SK-N-SH (cell line): ENCODE measurements around the gene POU6F2. TPM values are rescaled to one million over a fixed set of nuclear protein-coding genes. Genes with fewer than 3 reads are reported as not detected.

ENCODE experiments used
- CTCF ChIA-PET: fragments of 300-600, 350-600 bp; formaldehyde crosslinking; extraction: SDS; loops from one replicate; lab custom pipeline; 2021; lab: Yijun Ruan, JAX
- POLR2A ChIA-PET: fragments of 350-600 bp; sonication (Branson Sonifier 250); formaldehyde crosslinking; extraction: SDS; loops from one replicate; lab custom pipeline; 2020; ENCODE audit warnings: antibody characterized with exemption, inconsistent platforms; lab: Yijun Ruan, JAX
- DNase-seq: peaks from one replicate; pipeline ENCODE4 v3.0.0; 2012
- H2AFZ ChIP-seq: fragments of 200-600 bp; sonication (generic); 2 replicates; pipeline ENCODE4 v1.8.1; 2016; ENCODE audit warnings: antibody characterized with exemption, mild to moderate bottlenecking, low read depth
- H3F3A ChIP-seq: fragments of 200-600 bp; sonication (generic); replicated peaks from 2 replicates; pipeline ENCODE3; 2016; ENCODE audit warnings: antibody characterized with exemption, mild to moderate bottlenecking; ENCODE audit not compliant: insufficient read depth
- H3K27ac ChIP-seq, 2 experiments: fragments of 200-500 bp in 1 of 2; fragments of 200-600 bp in 1 of 2; sonication (Bioruptor generic) in 1 of 2; sonication (generic), shearing (Covaris generic) in 1 of 2; 2 replicates each; pipeline versions ENCODE4 v1.5.1 to v1.6.1; 2014 to 2016; ENCODE audit warnings: low read depth in 2 of 2, inconsistent platforms in 1 of 2, low read length in 1 of 2, mild to moderate bottlenecking in 1 of 2, mixed read lengths in 1 of 2
- H3K27me3 ChIP-seq: fragments of 200-600 bp; sonication (generic), shearing (Covaris generic); 2 replicates; pipeline ENCODE4 v1.6.1; 2016; ENCODE audit warnings: mixed run types; ENCODE audit not compliant: insufficient read depth
- H3K36me3 ChIP-seq, 2 experiments: fragments of 200-500 bp in 1 of 2; fragments of 200-600 bp in 1 of 2; sonication (Bioruptor generic) in 1 of 2; sonication (generic) in 1 of 2; replicated peaks in 1 of 2; 2 replicates each; pipeline versions ENCODE3 to v1.5.1; 2014 to 2016; ENCODE audit warnings: low read length in 1 of 2, mild to moderate bottlenecking in 1 of 2; ENCODE audit not compliant: insufficient read depth in 2 of 2, control insufficient read depth in 1 of 2
- H3K4me1 ChIP-seq, 2 experiments: fragments of 200-500 bp in 1 of 2; fragments of 200-600 bp in 1 of 2; sonication (Bioruptor generic) in 1 of 2; sonication (generic), shearing (Covaris generic) in 1 of 2; 2 replicates each; pipeline versions ENCODE4 v1.5.1 to v1.6.1; 2014 to 2016; ENCODE audit warnings: low read depth in 1 of 2, low read length in 1 of 2, mixed run types in 1 of 2; ENCODE audit not compliant: insufficient read depth in 2 of 2, control insufficient read depth in 1 of 2
- H3K4me2 ChIP-seq: fragments of 200-600 bp; sonication (generic), shearing (Covaris generic); 2 replicates; pipeline ENCODE4 v1.6.1; 2017; ENCODE audit warnings: mixed run types
- H3K4me3 ChIP-seq, 2 experiments: fragments of 200-500 bp in 1 of 2; fragments of 200-600 bp in 1 of 2; sonication (Bioruptor generic) in 1 of 2; sonication (generic), shearing (Covaris generic) in 1 of 2; 2 replicates each; pipeline versions ENCODE4 v1.5.1 to v1.8.1; 2014 to 2016; ENCODE audit warnings: low read depth in 2 of 2, inconsistent platforms in 1 of 2, low read length in 1 of 2, mild to moderate bottlenecking in 1 of 2, mixed read lengths in 1 of 2, moderate library complexity in 1 of 2
- H3K79me2 ChIP-seq: fragments of 200-600 bp; sonication (generic); 2 replicates; pipeline ENCODE4 v1.8.1; 2017; ENCODE audit warnings: mild to moderate bottlenecking; ENCODE audit not compliant: insufficient read depth
- H3K9ac ChIP-seq: fragments of 200-600 bp; sonication (generic); 2 replicates; pipeline ENCODE4 v1.6.1; 2017; ENCODE audit warnings: mixed run types
- H3K9me2 ChIP-seq: fragments of 200-600 bp; sonication (generic); 2 replicates; pipeline ENCODE4 v1.6.1; 2017; ENCODE audit warnings: mixed run types
- H3K9me3 ChIP-seq: fragments of 200-600 bp; sonication (generic); 2 replicates; pipeline ENCODE4 v1.6.1; 2017; ENCODE audit warnings: mixed run types, mild to moderate bottlenecking, moderate library complexity
- H4K20me1 ChIP-seq: fragments of 200-600 bp; sonication (generic); 2 replicates; pipeline ENCODE4 v1.6.1; 2017; ENCODE audit warnings: mild to moderate bottlenecking, mixed run types; ENCODE audit not compliant: insufficient read depth
- EZH2phosphoT487 ChIP-seq: fragments of 200-600 bp; sonication (generic); IDR thresholded peaks from 2 replicates; pipeline ENCODE4 v1.6.1; 2017; ENCODE audit warnings: low read depth, mixed run types, mild to moderate bottlenecking, antibody characterized with exemption, moderate library complexity, borderline replicate concordance
- FOSL2 ChIP-seq: IDR thresholded peaks from 2 replicates; pipeline ENCODE4 v1.4.0; 2012; ENCODE audit warnings: low read depth, mild to moderate bottlenecking, moderate library complexity, borderline replicate concordance
- FOXM1 ChIP-seq: IDR thresholded peaks from 2 replicates; pipeline ENCODE4 v1.4.0; 2012; ENCODE audit warnings: low read depth, mild to moderate bottlenecking
- JUND ChIP-seq: IDR thresholded peaks from 2 replicates; pipeline ENCODE4 v1.4.0; 2012
- NRF1 ChIP-seq: IDR thresholded peaks from 2 replicates; pipeline ENCODE4 v1.6.1; 2012; ENCODE audit warnings: low read depth, mild to moderate bottlenecking, low read length
- RAD21 ChIP-seq: IDR thresholded peaks from 2 replicates; pipeline ENCODE4 v1.6.1; 2012; ENCODE audit warnings: mild to moderate bottlenecking, low read length
- RCOR1 ChIP-seq: fragments of 150-350 bp; IDR thresholded peaks from 2 replicates; pipeline ENCODE4 v1.6.1; 2017; ENCODE audit warnings: antibody characterized with exemption, low read length
- RXRA ChIP-seq: IDR thresholded peaks from 2 replicates; pipeline ENCODE4 v1.4.0; 2012; ENCODE audit warnings: low read depth, mild to moderate bottlenecking, borderline replicate concordance
- TAF1 ChIP-seq: IDR thresholded peaks from 2 replicates; pipeline ENCODE4 v1.6.1; 2012; ENCODE audit warnings: low read depth, mild to moderate bottlenecking, low read length, moderate library complexity, borderline replicate concordance
- TCF12 ChIP-seq: IDR thresholded peaks from 2 replicates; pipeline ENCODE4 v1.4.0; 2012
- WGBS: methylation state at CpG from one replicate; pipeline ENCODE4 v1.1.6; 2017; ENCODE audit warnings: low lambda C conversion rate; 5-methylcytosine and 5-hydroxymethylcytosine counted together
- polyA plus RNA-seq, 3 experiments: library from polyadenylated mRNA; depleted of rRNA; stranded (reverse); fragments of >200 nt; gene quantifications; 2 replicates each; pipeline ENCODE4 v1.2.3, GENCODE V29; 2012
- TF ChIP-seq, protein P1 (sequence below): IDR thresholded peaks from 2 replicates; pipeline ENCODE4 v1.6.1; 2012; ENCODE audit warnings: mild to moderate bottlenecking, low read depth, low read length, moderate library complexity
- TF ChIP-seq, protein P2 (sequence below): fragments of 150-350 bp; IDR thresholded peaks from 2 replicates; pipeline ENCODE4 v1.6.1; 2017; ENCODE audit warnings: antibody characterized with exemption, low read length, low read depth, borderline replicate concordance
- TF ChIP-seq, protein P3 (sequence below): IDR thresholded peaks from 2 replicates; pipeline ENCODE4 v1.4.0; 2012; ENCODE audit warnings: low read depth

POU6F2 gene
- polyA plus RNA-seq, 1 of the 3 experiments (the other 2 are of a cell fraction), result under 0.01 TPM

DNA sequence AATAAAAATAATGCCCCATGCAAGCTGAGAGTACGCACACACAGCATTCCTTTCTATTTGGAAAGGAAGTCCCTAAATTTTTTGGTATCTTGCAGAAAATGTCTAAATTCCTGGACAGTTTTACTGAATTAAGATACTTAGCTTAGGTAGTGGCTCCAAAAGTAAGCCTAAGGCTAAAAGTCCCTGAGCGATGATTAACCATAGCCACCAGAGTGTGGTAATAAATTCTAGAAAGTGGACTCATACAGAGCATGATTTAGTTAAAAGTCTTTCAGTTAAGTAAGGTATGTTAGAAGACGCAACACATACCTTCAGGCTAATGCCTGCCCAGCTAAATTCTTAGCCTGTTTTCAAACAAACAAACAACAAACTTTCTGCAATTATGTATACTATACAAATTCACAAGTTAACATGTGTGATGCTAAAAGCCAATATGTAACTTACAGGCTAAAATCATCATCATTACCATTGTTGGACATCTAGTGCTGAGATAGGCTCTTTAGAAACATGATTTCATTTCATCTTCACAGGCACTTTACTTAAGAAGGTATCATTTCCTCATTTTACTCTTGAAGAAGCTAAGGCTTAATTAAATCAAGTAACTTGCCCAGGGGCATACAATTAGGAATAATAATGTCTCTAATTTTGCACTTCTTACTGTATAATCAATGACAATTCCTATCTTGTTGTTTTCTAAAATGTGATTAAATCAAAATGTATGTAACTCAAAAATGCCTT lies 327.1 kb downstream of the POU6F2 start:
- ChIA-PET POLR2A (no interaction called here), CTCF (no interaction called here)
- Histone ChIP-seq H3K4me3 (no peak overlapping the region), H3K27me3 (peaks cover 21% of the 10 kb centered on the region), H3K36me3 (no peaks in the 10 kb centered on the region), H3K27ac (no peak overlapping the region), H3K9me2 (no peaks in the 10 kb centered on the region), H3K9me3 (no peaks in the 10 kb centered on the region), H3K4me1 (no peaks in the 10 kb centered on the region), H3K4me2 (no peak overlapping the region), H3F3A (no peaks in the 10 kb centered on the region), H3K9ac (no peak overlapping the region), H2AFZ (no peak overlapping the region), H3K79me2 (no peaks in the 10 kb centered on the region), H4K20me1 (no peaks in the 10 kb centered on the region)
- no peak for DNase-seq
- TF ChIP-seq RAD21, result no peak
- WGBS, result 5% methylated on average over 3 of the region's 3 CpGs

DNA sequence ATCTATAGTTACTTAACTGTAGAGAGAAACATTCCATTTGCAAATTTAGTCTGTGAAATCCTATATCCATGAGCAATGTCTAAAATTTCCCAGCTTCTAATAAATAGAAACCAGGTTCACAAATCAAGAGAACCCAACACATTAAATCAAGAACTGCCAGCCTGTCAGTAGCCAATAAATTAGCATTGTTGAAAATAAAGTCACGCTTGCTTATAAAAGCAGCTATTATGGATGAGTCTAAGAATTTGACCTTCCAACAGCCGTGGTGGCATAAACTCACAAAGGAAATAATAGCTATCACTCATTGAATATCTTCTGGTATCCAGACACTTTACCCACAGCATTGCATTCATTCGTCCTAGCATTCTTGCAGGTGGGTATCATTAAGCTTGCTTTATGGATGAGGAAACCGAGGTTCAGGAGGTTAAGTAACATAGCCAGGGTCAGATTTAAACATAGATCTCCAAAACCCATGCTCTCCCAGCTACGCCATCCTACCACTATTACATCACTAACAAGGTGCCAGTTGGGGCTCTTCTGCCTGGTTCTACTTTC lies 328.4 kb downstream of the POU6F2 start:
- no peak for DNase-seq
- H4K20me1 ChIP-seq, result no peaks in the 10 kb centered on the region
- no peak overlapping the region for H3K9ac ChIP-seq
- WGBS, result 13% methylated on average over 5 of the region's 5 CpGs
- no peaks in the 10 kb centered on the region for H3K4me1 ChIP-seq
- H3K27ac ChIP-seq, result no peak overlapping the region
- ChIA-PET POLR2A (no interaction called here), CTCF (no interaction called here)
- TF ChIP-seq TAF1, result no peak
- no peak for TF ChIP-seq EZH2phosphoT487
- TF ChIP-seq RCOR1, result no peak
- TF ChIP-seq RXRA, result no peak
- TF ChIP-seq FOXM1, result no peak
- no peak for TF ChIP-seq NRF1
- TF ChIP-seq JUND, result no peak
- no peak for TF ChIP-seq FOSL2
- TF ChIP-seq, protein P1, sequence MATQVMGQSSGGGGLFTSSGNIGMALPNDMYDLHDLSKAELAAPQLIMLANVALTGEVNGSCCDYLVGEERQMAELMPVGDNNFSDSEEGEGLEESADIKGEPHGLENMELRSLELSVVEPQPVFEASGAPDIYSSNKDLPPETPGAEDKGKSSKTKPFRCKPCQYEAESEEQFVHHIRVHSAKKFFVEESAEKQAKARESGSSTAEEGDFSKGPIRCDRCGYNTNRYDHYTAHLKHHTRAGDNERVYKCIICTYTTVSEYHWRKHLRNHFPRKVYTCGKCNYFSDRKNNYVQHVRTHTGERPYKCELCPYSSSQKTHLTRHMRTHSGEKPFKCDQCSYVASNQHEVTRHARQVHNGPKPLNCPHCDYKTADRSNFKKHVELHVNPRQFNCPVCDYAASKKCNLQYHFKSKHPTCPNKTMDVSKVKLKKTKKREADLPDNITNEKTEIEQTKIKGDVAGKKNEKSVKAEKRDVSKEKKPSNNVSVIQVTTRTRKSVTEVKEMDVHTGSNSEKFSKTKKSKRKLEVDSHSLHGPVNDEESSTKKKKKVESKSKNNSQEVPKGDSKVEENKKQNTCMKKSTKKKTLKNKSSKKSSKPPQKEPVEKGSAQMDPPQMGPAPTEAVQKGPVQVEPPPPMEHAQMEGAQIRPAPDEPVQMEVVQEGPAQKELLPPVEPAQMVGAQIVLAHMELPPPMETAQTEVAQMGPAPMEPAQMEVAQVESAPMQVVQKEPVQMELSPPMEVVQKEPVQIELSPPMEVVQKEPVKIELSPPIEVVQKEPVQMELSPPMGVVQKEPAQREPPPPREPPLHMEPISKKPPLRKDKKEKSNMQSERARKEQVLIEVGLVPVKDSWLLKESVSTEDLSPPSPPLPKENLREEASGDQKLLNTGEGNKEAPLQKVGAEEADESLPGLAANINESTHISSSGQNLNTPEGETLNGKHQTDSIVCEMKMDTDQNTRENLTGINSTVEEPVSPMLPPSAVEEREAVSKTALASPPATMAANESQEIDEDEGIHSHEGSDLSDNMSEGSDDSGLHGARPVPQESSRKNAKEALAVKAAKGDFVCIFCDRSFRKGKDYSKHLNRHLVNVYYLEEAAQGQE, result no peak
- no peak for TF ChIP-seq RAD21
- TF ChIP-seq TCF12, result no peak
- TF ChIP-seq, protein P2, sequence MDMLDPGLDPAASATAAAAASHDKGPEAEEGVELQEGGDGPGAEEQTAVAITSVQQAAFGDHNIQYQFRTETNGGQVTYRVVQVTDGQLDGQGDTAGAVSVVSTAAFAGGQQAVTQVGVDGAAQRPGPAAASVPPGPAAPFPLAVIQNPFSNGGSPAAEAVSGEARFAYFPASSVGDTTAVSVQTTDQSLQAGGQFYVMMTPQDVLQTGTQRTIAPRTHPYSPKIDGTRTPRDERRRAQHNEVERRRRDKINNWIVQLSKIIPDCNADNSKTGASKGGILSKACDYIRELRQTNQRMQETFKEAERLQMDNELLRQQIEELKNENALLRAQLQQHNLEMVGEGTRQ, result no peak
- TF ChIP-seq, protein P3, sequence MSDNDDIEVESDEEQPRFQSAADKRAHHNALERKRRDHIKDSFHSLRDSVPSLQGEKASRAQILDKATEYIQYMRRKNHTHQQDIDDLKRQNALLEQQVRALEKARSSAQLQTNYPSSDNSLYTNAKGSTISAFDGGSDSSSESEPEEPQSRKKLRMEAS, result no peak
- H3K36me3 ChIP-seq, result no peaks in the 10 kb centered on the region
- no peaks in the 10 kb centered on the region for H3K9me3 ChIP-seq
- no peak overlapping the region for H2AFZ ChIP-seq
- H3K27me3 ChIP-seq, result peaks cover 19% of the 10 kb centered on the region
- no peaks in the 10 kb centered on the region for H3K9me2 ChIP-seq
- H3K79me2 ChIP-seq, result no peaks in the 10 kb centered on the region
- no peak overlapping the region for H3K4me2 ChIP-seq
- no peak overlapping the region for H3K4me3 ChIP-seq
- no peaks in the 10 kb centered on the region for H3F3A ChIP-seq
